GM18868 (cell line): Measurements from ENCODE around the gene PDF.
"Not testable (repeated sequence)": the region's sequence is repeated elsewhere in the genome, so short reads cannot be mapped to it uniquely, and the experiment has no call there.

Experiments
- ATAC-seq: cut with Tn5 transposase; IDR thresholded peaks from one replicate; pipeline ENCODE4 v1.9.1; 2021; ENCODE audit warnings: mild to moderate bottlenecking, moderate library complexity; ENCODE audit not compliant: unreplicated experiment

PDF gene

DNA sequence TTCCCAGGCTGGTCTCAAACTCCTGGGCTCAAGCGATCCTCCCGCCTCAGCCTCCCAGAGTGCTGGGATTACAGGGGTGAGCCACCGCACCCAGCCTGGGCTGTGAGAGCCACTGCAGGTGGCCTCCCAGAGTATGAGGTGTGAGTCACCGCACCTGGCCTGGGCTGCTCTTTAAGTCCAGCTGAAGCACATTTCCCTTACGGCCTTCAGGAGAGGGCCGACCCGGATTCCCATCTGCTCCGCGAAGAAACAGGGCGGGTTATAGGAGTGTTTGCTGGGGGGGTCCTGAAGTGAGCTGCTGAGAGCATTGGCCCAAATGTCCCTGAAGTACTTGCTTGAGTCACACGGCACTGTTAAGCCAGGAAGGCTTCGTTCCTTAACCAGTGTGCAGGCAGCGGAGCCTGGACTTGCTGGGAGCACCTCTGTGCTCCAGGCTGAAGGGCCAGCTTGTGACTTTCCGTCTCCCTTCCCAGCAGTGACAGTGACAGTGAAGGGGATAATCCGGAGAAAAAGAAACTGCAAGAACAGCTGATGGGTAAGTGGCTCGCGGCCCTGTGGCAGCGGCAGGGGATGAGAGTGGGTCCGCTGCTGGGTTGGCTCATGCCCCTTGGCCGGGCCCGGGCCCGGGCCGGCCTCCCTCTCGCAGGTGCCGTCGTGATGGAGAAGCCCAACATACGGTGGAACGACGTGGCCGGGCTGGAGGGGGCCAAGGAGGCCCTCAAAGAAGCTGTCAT, 12.0 kb downstream of the PDF start:
- ATAC-seq: no peak

DNA sequence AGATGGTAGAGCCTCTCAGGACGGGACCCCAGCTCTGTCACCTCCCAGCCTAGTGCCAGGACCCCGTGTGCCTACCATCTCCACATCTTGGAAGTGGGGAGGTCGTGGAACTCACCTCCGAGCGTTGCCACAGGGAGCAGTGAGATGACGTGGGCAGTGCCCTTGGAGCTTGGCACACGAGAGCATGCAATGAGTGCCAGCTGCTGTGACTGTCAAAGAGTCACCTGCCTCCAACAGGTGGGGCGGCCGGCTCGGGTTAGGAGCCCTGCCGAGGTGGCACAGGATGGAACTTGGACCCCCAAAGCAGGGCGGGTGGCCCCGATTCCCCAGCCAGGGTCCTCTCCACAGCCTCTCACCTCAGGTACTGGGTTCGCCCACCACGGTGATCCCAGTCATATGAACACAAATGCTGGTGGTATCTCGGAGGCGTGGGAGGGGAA, 13.8 kb downstream of the PDF start:
- no peak for ATAC-seq

DNA sequence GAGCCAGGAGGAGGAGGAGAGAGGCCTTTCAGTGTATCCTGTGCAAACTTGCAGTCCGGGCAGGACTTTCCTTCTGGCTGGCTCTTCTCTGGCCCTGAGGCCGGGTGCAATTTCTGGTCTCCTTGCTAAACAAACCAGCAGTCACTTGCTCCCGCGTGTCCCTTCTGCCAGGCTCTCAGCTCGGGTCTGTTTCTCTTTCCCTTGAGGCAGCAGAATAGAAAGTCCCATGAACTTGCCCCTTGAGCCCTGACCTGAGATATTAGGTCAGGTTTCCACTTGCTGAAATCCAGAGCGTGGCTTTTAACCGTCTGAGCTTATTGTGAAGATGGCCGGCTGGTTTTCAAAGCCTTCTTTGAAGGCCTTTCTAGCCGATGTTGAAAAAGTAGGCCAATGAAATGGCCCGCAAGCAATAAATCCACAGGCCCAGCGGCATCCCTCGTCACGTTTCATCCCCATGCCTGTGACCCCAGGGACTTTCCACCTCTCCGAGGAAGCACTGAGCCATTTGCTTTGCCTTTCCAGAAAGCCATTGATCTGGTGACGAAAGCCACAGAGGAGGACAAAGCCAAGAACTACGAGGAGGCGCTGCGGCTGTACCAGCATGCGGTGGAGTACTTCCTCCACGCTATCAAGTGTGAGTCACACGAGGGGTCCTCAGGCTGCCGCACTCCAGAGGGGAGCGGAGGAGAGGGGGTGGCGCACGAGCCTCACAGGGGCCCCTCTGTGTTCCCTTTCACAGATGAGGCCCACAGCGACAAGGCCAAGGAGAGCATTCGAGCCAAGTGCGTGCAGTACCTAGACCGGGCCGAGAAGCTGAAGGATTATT, 14.7 kb downstream of the PDF start:
- no peak for ATAC-seq

DNA sequence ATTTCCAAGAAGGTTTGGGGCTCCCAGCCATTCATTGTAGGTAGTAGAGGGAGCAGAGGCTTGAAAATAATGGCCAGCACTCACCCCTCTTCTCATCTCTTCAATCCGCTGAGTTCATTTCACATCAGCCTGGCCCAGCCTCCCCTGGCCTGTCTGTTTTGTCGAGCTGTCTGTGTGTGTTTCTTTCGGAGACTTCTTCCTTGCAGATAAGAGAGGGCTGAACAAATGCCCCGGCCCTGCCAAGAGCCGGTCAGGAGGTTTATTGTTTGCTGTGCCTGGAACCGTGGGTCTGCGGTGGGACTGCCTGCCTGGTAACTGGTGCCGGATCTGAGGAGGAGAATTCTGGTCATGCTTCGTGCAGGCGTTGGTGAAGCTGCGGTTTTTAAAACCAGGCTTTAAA, 15.9 kb downstream of the PDF start:
- no peak for ATAC-seq

DNA sequence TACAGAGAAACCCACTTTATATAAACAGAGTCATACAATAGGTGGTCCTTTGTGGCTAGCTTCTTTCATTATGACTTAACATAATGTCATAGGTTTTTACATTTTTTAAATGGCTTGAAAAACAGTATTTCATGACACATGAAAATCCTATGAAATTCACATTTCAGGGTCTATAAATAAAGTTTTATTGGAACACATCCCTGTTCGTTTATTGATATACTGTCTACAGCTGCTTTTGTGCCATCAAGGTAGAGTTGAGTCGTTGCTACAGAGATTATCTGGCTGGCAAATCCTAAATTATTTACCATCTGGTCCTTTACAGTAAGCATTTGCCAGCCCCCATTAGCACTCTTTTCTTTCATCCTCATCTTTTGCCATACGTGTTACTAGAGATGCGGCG, 16.9 kb downstream of the PDF start:
- no peak for ATAC-seq

DNA sequence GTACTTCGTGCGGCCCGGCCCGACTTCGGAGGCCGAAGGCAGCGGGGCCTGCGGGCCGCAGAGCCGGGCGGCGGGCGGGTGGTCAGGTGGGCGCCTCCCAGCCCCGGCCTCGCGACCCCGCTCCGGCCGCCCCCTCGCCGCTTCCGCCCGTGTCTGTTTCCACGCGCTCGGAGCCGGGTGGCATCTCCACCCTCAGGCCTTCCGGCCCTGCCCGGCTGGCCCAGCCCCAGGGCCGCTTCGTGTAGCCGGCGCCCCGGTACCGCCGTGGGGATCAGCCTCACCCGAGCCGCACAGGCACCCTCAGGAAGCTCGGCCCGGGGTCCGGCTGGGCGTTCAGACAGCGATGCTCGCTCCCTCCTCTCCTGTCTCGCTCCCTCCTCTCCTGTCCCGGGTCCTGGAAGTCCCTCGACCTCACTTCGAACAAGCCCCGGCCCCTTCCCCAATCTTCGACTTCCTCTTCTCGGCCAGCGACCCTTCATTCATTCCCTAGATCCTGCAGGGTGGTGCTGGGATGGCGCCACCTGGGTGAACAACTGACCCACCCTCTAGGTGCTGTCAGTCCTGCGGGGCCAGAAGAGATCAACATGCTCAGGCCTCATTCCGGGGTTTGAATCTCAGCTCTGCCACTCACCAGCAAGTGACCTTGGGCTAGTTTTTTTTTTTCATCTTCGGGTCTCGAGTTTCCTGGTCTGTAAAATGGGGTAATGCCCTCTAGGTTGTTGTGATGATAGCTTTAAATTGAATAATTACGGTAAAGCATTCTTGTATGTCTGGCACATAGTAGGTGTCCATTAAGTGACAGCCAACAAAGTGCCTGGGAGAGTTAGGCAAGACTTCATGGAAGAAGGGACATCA, 18.6 kb downstream of the PDF start:
- peak; percentile 42 for ATAC-seq

DNA sequence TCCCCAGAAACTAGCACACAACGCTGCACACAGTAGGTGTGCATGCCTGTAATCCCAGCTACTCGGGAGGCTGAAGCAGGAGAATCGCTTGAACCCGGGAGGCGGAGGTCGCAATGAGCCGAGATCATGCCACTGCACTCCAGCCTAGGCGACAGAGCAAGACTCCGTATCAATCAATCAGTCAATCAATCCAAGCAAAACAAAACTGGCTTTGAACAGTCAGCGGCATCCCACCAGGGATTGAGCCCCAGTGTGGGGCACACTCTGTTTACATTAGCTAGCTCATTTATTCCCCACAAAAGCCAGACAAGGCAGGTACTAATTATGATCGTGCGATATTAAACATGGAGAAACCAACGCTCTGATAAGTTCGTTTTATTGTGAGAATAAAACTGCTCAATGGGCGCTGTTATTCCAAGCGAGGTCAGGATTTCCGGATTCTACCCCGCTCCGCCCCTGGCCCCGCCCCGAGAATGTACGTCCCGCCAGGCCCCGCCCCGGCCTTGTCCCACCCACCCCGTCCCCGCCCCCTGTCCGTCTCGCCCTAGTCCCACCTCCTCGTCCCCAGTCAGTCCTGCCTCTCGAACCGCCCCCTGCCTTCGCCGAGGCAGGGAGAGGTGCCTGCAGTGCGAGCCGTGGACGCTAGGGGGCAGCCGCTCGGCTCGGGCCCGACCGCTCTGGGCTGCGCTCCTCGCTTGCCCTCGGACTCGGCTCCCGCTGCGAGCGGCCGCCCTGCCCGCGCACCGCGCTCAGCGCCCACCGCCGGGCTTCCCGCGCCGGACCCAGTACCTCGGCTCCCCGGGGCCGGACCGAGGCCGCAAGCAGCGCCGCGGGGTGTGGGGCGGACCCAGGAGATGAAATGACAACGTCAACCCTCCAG, 19.5 kb downstream of the PDF start, which contains the start of gene VPS4A:
VPS4A (plus strand) TSS at position 698 of the 880 bp plus-strand sequence; CDS start at position 860, 162 bp downstream.
- peak; percentile 95 for ATAC-seq

DNA sequence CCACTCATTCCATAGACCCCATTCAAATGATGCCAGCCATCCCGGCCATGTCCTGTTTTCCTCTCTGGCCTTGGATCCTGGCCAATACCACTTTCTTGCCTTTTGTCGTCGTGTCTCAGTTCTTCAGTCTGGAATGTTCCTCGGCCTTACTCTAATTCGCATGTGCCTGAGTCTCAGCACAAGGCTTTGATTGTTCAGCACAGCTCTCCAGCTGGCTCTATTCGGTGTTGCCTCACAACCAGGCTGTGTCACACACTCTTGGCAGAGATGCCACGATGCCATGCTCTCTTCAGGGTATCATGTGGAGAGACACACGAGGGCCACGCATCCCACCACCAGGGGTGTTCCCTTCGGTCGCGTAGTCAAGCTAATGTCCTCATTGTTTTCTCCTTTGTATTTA, 21.1 kb downstream of the PDF start:
- ATAC-seq: no peak

DNA sequence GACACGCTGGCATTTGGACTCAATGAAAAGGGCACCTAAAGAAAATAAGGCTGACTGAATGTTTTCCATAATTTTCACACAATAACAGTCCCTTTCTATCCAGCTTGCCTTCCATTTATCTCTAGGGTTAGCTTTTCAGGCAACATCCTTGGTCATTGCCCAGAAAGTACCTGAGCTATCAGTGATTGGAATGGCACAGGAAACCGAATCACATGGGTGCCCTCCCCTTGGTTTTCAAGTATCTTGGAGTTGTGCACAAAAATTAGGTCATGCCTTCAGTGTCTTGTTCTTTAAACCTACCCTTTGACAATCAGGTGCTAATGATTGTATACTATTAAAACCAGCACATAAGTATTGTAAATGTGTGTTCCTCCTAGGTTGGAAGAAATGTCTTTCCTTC, 22.5 kb downstream of the PDF start:
- ATAC-seq: no peak

DNA sequence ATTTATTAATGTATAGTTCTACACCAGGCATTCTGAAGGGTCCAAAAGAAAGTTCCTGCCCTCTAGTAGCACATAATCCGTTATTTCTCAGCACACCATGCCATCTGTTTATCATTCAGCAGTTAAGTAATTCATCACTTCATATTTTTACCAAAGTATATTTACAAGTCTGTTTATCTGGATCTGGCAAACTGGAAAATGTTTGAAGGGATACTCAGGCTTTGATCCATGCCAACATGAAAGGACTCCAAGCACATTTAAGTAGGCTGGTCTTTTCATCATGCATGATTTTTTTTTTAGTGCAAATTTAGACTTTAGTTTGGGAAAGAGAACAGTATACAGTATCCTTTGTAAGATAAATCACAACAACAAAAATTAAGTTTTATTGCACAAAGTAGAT, 23.3 kb downstream of the PDF start:
- ATAC-seq: no peak

DNA sequence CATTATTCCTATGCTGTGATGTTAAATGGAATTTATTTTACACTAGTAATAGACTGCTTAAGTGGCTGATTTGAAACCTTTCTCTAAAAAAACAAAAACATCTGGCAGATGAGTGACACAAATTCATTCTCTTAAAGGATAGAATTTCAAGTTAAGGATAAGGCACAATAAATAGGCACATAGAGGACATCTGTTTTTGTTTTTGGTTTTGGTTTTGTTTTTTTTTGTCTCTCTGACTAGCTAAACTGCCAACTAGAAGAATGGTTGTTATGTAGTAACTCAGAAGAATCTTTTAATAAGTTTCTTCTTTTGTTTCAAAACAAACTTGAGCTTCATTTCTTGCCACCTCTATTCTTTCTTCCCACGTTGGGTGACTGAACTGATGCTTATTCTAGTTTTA, 24.4 kb downstream of the PDF start:
- no peak for ATAC-seq

DNA sequence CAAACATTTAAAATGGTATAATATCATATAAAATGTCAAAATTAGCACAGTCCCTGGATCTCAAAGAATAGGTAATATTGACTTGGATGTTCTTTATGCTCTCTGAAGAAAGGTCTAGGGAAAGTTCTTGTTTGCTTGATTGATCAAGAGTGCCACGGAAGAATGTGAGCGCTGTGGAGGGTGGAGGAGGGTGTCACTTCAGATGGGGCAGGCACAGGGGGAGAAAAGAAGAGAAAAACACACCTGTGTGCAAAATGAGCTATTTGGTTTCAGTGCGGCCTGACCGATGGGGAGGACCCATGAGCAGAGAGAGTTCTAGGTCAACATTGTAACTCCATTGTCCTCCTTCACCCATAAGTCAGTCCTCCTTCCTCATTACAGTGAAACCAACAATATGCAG, 28.1 kb downstream of the PDF start:
- no peak for ATAC-seq

DNA sequence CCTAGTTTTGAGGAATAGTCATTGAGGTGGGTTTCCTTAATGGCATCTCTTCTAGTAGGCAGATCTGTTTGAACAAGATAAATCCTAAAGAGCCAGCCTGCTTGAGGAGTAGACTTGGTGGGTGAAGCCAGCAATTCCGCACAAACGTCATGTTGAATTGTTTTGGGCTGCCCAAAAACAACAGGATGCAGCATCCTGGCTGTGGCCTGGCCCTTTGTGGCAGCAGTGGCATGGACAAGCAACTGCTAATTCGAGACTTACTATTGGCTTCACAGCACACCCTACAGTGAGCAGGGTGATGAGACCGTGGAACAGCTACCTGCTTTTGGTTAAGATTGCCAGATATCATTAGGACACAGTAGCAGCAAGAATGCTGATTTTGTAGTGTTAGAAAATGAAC, 28.5 kb downstream of the PDF start:
- no peak for ATAC-seq

DNA sequence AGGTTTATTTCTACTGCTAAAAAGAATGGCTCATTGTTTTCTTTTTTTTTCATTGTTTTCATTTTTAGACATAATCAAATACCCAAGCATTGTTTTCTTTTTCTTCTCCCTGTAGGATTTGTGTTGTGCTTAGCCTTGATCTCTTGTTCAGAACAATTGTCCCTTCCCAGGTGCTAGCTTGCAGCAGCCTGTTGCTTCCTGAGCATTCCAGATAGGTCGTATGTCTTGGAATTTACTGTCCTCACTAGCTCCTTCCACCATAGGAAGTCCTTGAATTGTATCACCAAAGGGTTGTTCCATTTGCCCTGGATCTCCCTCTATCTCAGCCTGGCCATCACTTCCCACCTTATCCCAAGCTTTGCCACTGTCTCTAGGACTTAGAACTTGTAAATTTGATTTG, 29.2 kb downstream of the PDF start:
- no peak for ATAC-seq

DNA sequence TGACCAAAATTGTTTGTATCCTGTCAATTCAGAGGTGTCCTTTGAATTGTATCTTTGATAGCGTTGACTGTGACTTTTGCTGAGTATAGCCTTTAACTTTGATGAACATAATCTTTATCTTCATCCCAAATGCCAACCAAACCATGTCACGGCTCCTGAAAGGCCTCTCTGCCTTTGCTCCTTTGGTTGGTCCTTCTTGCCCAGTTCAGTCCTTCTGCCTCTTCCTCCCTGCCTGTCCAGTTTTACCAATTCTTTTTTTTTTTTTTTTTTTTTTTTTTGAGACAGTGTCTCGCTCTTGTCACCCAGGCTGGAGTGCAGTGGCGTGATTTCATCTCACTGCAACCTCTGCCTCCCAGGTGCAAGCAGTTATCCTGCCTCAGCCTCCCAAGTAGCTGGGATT, 32.1 kb downstream of the PDF start:
- ATAC-seq: no peak

DNA sequence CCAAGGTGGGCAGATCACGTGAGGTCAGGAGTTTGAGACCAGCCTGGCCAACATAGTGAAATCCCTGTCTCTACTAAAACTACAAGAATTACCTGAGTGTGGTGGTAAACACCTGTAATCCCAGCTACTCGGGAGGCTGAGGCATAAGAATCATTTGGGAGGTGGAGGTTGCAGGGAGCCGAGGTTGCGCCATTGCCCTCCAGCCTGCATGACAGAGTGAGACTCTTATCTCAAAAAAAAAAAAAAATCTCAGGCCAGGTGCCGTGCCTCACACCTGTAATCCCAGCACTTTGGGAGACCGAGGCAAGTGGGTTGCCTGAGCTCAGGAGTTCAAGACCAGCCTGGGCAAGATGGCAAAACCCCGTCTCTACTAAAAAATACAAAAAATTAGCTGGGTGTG, 33.6 kb downstream of the PDF start:
- ATAC-seq: not testable (repeated sequence)

DNA sequence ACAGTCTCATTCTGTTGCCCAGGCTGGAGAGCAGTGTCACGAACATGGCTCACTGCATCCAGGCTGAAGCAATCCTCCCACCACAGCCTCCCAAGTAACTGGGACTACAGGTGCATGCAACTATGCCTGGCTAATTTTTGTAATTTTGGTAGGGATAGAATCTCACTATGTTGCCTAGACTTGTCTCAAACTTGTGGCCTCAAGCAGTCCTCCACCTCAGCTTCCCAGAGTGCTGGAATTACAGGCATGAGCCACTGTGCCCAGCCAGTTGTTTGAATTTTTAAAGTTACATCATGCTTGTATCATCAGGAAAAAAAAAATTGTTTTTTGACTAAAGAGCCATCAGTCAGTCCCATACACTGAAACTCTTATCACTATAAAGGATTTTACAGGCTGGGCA, 36.3 kb downstream of the PDF start:
- no peak for ATAC-seq

DNA sequence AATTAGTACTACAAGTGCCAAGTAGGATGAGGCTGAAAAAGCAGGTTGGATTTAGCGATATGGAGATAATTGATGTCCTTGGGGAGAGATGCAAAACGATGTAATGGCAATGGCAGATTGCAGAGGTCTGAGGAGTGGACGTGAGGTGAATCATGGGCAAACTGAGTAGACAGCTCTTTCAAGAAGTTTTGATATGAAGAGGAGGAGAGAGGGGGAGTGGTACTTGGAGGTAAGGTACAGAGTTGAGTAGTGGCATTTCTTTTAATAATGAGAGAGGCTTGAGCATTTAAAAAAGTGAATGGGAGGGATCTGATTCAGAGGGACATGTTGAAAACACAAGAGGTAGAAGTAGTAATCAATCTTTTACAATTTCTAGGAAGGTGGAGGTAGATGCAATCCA, 37.0 kb downstream of the PDF start:
- no peak for ATAC-seq

DNA sequence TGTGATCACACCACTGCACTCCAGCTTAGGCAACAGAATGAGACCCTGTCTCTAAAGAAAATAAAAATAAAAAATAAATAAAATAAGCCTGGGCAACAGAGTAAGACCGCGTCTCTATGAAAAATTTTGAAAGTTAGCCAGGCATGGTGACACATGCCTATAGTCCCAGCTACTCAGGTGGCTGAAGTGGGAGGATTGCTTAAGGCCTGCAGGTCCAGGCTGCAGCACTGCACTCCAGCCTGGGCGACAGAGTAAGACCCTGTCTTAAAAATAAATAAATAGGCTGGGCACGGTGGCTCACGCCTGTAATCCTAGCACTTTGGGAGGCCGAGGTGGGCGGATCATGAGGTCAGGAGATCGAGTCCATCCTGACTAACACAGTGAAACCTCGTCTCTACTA, 38.7 kb downstream of the PDF start:
- ATAC-seq: not testable (repeated sequence)

DNA sequence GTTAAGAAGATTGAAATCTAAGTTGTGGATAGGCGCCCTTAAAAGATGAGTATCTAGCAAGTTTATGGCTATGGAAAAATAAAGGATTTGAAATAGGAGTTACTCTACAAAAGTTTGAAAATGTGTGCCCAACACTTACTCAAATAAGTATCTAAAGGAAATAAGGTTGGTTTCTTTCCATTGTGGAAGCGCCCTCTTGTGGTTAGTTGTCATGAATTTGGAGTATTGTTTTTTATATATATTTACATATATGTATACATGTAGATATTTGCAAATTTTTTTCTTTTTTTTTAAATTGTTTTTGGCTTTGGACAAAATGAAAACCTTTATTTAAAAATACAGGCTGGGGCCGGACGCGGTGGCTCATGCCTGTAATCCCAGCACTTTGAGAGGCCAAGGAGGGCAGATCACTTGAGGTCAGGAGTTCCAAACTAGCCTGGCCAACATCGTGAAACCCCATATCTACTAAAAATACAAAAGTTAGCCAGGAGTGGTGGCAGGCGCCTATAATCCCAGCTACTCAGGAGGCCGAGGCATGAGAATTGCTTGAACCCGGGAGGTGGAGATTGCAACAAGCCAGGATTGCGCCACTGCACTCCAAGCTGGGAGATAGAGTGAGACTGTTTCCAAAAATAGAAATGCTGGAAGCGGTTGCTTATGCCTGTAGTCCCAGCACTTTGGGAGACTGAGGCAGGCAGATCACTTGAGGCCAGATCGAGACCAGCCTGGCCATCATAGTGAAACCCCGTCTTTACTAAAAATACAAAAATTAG, 43.3 kb downstream of the PDF start:
- no peak for ATAC-seq
